Posterior vena cava (tissue), 2 donors: ENCODE results near the gene TCF21. TPM values are rescaled to one million over a fixed set of nuclear protein-coding genes. Genes with fewer than 3 reads are reported as not detected.
A peak's percentile ranks its signal among the peaks of the same experiment; 100 is the strongest.

Source experiments
- DNase-seq: peaks from one replicate; pipeline ENCODE4 v3.0.0-alpha.2; 2020; ENCODE audit warnings: low spot score
- intact Hi-C, 2 donors: fragments of 100-400 bp; cut with DNase I; formaldehyde crosslinking; loops; one replicate each; pipeline versions ENCODE4 v1.14.1 to v1.14.2; 2022 to 2023
- total RNA-seq, 2 donors: library from RNA; stranded (reverse); fragmentation: NEBNext Ultra II Directional; extraction: Animal tissue kit (Norgen Biotek cat#: 25700); gene quantifications; one replicate each; pipeline ENCODE4 v1.2.1, GENCODE V29; 2021
- donor health status: DM: yes; HTN: yes; CAD: no.
- donor health status: DM: yes; HTN: yes; CAD: no.

TCF21 gene
- total RNA-seq, 2 donors from 2014 or later: 1.9 to 4.5 TPM

DNA sequence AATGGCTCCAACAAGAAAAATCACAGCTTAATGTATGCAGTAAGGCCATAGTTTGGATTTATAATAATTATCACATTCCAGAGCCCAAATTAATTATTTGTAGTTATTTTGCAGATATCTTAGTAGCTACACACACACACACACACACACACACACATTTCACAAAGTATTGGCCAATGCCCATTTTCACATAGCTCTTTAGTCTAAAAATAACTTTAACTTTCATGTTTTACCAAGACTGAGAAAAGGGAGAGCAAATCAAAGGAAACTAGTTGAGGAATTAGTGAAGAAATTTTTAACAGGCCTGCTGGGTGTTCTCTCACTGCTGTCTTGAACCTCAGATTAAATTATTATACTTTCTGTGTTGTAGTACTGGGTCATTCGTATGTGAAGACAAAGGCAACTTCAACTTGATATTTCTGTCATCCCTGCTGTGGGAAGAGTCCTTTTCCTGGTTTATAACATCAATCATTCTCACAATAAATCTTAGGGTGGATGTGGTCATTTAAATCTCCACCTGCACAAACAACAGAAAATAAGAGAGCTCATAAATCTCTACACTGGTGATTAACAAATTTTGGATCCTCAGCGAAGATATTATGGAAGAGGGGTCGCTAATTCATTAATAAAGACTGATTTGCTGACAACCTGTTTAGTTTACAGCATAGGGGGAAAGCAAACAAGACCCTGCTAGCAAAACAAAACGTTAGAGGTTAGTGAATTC is 1.6 kb upstream of the TCF21 start:
- no peak for DNase-seq
- intact Hi-C loops: no loop called here

DNA sequence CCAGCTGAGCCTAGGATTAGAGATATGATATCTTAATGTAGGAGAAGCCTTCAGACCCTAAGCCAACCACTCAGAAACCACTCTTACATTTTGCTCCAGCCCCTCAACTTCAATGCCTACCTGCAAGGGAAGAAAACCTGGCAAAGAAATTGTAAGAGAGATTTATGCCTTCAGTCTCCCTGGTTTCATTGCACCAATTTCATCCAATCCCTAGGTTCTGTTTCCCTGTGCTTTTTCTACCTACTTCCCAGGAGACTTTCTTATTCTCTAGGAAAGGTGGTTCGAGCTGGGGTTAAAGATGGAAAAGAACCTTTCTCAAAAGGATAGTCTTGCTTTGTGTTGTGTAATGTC is 1.1 kb upstream of the TCF21 start:
- intact Hi-C loops: no loop called here
- no peak for DNase-seq

DNA sequence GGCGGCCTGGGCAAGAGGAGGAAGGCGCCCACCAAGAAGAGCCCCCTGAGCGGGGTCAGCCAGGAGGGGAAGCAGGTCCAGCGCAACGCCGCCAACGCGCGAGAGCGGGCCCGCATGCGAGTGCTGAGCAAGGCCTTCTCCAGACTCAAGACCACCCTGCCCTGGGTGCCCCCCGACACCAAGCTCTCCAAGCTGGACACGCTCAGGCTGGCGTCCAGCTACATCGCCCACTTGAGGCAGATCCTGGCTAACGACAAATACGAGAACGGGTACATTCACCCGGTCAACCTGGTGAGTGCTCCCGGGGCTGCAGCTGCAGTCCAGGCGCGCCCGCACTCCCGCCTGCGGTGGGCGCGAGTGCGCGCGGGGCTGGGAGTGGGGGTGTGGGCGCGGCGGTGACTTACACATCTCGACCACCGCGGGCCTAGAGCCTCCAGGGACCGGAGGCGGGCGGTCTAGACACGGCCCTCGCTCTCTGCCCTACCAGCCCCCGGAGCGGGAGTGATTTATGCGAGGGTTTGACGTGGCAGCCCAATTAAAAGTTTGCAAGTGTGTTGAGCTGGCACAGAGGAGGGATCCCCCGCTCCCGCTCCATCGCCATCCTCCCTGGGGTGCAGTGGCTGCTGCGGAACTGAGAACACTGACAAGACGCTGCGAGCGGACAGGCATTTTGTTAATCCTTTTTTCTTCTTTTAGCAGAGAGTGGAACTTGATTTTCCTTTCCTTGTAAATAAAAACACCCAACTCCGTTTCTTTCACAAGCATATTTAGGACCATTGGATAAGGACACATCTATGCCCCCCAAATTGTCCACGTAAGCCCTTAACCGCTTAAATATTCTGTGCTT is 867 bp downstream of the TCF21 start:
- DNase-seq: peak; percentile 81
- intact Hi-C loops: loop anchor here in 1 of 2 donors (10.0 kb wide), 1 partner anchor 45 kb away; no protein-coding TSS in a partner anchor

DNA sequence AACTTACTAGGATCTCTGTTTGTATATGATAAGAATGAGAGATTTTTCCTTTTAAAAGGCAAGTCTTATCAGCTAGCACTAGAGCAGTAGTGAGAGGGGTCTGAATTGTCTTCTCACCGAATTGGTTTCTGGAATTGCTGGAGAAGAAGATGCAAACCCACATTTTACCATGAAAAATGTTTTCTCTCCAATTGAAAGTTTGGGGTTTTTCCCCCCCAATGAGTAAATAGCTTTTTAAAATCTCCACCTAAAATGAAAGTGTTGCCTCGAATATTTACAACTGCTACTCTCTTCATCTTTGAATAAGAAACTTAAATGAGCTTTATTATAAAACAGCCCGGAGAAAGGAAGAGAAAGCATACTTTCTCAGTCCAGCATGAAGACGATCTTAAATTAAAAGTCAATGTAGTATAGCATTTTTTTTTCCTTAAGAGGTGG is 1.8 kb downstream of the TCF21 start:
- intact Hi-C loops: loop anchor here in 1 of 2 donors (10.0 kb wide), 1 partner anchor 46 kb away; no protein-coding TSS in a partner anchor
- DNase-seq: no peak

DNA sequence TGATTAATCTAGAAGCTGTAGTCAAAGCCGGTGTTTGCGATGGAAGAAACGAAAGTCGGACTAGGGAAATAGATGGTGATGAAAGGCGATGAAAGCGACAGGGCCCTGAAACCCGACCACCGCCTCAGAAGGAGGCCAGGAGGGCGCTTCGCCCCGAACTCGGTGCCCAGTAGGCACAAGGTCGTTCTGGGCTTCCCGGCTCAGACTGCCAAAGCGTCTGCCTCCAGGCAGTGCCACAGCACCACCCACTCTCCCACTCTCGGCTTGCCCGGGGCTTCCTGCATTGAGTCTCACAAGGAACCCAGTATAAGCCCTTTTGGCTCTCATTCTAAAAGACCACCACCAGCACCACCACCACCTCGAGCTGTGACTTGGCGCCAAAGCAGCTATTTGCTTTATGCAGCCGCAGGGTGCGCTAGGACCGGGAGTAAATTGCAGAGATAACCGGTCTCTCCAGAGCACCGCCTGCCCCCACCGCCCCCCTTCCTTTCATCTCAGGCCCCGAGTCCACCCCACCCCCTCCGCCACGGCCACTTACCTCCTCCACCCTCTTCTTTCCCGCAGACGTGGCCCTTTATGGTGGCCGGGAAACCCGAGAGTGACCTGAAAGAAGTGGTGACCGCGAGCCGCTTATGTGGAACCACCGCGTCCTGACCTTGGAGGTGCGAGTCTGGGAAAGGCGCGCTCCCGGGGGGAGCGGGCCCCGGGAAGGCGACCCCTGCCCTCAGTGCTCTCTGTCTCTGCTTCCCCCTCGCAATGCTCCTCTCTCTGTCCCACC is 2.4 kb downstream of the TCF21 start:
- DNase-seq: peak; percentile 79
- intact Hi-C loops: loop anchor here in 1 of 2 donors (10.0 kb wide), 1 partner anchor 47 kb away; no protein-coding TSS in a partner anchor

DNA sequence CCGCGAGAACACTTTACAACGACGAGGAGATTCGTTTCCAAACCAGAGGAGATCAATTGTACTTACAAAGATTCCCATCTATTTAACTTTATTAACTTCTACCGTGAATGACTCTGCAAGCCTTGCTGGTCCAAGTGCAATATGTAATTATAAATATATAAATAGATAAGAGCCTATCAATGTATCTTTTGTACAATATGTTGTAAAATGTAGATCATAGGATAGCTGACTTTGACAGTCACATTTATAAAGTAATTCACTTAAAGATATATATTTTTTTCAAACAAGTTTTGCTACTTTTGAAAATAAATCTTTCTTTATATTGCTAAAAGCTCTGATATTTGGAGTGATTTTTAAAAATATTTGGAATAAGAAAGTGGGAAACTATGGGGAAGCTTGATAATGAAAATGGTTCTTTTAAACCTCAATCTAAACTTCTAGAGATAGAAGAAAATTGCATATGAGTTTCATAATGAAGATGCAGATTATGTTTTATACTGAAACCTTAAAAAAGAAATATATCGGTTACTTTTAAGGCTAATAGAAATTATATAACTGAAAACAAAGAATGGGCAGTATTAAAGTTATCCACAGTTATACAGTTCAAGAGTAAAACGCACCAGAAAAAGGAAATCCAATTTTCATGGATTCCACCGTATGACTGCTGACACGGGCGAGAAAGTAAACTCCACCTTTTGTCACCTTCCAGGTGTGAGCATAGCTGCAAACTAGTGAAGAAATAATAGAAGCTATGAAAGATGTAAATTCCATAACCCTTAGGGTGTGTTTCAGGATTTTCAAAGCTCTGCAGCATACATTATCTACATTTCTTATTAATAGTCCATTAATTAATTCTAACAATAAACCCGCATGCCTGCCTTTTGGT is 3.3 kb downstream of the TCF21 start:
- intact Hi-C loops: loop anchor here in 1 of 2 donors (10.0 kb wide), 1 partner anchor 47 kb away; no protein-coding TSS in a partner anchor
- no peak for DNase-seq

DNA sequence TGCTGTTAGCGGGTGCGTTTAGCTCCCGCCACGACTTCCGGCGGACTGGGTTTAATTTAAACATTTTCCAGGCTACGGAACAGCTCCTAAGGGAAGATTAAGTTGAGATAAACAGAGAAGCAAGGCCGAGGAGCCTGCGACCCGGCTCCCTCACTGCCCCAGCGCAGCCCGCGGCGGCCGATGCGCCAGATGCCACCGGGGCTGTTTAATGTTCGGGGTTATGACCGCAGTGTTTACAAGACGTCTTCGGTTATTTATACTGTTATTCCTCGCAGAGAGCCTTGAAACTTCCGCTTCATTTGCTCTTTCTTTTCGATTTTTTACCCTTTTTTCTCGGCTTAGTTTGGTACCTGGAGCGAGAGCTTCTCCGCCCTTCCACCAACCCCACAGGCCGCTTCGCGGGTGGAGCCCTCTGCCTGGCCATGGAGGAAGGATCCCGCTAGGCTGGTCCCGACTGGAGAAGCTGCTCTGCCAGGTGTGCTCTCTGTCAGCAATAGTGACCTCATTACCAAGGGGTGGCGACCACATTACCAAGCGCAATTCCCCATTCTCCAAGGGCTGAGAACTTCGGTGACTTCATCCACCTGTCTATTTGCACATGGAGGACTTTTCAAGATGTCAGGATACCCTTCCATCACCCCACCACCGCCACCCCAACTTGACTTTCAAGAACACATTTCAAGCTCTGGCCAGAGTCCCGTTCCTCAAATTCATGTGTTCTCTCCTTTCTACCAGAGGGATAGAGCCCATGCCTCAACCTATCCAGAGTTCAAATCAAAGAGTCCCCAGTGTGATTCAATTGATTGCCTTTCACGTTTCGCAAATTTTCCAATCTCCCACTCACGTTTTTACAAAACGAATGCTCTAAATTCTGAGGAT is 4.1 kb downstream of the TCF21 start:
- DNase-seq: peak; percentile 71
- intact Hi-C loops: loop anchor here in 1 of 2 donors (10.0 kb wide), 1 partner anchor 48 kb away; no protein-coding TSS in a partner anchor

DNA sequence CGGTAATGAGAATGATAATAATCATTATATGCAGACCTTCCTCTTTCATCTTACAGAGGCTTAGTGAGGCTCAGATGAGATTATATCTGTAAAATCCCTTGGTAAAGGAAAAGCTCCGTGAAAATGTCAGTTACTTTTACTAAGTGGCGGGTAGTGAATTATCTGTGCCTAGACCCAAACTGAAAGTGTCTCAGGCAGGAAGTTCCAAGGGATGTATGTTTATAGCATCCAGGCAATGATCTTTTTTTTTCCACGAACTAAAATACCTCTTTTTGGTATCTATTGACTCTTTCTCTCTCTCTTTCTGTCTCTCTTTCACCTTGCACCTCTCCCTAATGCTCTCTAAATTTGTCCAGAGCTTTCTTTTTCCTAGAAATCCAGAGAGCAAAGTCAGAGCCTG is 5.0 kb downstream of the TCF21 start:
- intact Hi-C loops: loop anchor here in 1 of 2 donors (10.0 kb wide), 1 partner anchor 49 kb away; no protein-coding TSS in a partner anchor
- DNase-seq: no peak

DNA sequence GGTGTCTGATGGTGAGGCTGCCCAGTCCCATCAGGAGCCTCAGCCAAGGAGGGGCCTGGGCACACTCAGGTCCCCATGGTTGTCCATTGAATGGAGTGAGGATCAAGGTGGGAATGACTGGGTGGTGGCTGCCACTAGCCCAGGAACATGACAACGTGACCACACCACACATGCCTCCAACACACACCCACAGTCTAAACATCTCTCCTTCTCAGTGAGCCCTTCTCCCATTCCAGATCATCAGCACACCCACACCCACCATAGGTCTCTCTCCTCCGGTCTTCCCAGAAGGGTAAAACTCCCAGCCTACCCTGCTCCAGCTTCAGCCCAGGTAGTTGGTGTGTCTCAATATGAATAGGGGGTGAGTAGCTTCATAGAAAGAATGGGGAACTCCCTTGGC is 5.5 kb downstream of the TCF21 start:
- no peak for DNase-seq
- intact Hi-C loops: loop anchor here in 1 of 2 donors (10.0 kb wide), 1 partner anchor 50 kb away; no protein-coding TSS in a partner anchor

DNA sequence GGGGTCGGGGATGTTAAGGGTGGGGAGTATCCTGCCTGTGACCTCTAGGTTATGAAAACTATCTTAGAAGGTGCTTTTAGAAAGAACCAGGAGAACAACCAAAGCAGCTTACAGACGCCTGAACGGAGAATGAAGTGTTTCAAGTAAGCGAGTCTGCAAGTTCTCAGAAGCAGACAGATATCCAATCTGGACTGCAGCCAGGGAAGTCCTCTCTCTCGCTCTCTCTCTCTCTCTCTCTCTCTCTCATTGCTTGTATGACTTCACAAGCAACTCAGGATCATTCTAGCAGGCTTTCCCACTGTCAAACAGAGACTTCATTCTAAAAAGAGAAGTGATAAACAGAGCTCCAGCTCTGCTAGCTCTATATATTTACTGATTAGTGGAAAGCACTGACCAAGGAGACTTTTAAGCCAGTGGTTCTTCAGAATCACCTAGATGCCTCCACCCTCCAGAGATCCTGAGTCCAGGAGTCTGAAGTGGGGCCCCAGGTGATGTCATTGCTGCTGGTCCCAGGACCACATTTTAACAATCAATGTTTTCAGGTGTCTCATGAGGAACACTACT is 6.0 kb downstream of the TCF21 start:
- DNase-seq: no peak
- intact Hi-C loops: loop anchor here in 1 of 2 donors (10.0 kb wide), 1 partner anchor 50 kb away; no protein-coding TSS in a partner anchor

DNA sequence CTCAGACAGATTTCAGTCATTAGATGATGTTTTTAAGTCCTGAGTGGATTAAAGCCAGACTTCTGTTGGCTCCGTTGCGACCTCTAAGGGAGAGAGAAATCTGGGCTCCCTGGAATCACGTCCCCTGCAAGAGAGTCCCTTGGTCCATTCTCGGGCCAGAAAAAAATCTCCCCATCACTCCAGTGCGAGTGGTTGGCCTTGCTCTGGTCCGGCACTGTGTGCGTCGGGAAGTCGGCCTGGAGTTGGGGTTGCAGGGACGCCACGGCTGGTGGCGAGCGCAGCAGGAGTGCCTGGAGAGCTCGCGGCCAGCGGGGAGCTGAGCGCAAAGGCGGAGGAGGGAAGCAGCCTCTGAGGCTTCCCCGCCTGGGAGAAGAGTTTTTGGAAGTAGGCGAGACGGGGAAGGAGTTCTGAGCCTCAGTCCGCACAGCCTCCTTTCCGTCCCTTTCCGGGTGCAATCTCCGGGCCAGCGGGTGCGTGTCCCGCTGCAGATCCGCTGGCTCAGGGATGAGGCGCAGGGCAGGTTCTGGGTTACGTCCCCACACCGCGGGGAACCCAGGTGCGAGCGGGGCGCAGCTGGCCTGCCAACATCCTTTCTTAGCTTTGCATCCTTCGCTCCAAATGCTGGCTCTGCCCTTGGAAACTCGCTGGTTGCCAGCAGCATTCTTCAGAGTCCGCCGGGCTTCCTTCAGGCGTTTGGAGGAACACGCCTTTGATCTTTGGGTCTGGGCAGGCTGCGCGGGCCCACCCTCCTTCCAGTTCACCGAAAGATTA is 6.8 kb downstream of the TCF21 start:
- intact Hi-C loops: loop anchor here in 1 of 2 donors (10.0 kb wide), 1 partner anchor 51 kb away; no protein-coding TSS in a partner anchor
- DNase-seq: no peak

DNA sequence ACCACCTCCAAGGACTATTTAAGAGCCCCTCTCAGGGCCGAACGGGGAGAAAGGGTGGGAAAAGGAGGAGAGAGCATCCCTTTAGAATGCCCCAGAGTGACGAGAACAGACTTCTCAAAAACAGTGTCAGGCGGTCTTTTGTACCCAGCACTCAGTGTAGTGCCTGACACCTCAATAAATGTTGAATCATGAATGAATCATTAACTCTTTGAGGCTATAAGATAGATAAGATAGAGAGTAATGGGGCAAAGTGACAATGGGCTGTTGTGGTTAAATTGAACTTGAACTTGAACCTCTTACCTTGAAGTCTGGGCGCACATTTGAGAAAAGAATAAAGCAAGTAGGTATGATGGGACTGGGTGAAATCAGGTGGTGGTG is 7.4 kb downstream of the TCF21 start:
- DNase-seq: no peak
- intact Hi-C loops: loop anchor here in 1 of 2 donors (10.0 kb wide), 1 partner anchor 52 kb away; no protein-coding TSS in a partner anchor

DNA sequence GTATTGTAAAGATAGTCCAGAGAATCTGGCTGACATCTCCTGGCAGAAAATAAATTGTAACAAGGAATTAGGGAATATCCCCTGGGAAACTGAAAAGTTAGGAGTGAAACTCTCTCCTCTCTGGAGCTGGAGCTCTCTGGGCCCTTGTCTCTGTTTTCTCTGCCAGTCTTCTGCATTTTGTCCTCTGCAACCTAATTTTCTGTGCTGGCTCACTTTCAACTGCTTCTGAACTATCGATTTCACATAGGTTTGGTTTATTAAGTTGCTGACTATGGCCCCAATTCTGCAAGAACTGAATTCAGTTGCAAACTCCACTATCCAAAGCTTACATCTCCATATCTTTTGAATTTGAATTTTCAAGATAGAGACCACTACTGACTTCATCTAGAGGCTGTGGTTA is 9.3 kb downstream of the TCF21 start:
- intact Hi-C loops: loop anchor here in 1 of 2 donors (10.0 kb wide), 1 partner anchor 53 kb away; no protein-coding TSS in a partner anchor
- DNase-seq: no peak

DNA sequence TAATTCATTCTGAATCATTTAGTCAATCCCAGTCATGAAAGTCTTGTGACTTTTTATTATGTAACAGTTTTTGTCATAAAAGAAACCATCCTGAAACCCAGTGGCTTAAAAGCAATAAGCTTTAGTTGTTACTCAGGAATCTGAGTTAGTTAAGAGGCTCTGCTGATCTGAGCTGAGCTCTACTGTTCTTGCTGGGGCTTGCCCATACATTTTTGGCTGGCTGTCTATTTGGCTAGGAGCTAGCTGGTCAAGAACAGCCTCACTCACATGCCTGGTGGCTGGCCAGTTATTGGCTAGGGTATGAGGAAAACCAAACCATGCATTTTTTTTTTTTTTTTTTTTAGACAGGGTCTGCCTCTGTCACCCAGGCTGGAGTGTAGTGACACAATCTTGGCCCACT is 10.6 kb downstream of the TCF21 start:
- DNase-seq: no peak
- intact Hi-C loops: loop anchor here in 1 of 2 donors (10.0 kb wide), 1 partner anchor 55 kb away; no protein-coding TSS in a partner anchor

DNA sequence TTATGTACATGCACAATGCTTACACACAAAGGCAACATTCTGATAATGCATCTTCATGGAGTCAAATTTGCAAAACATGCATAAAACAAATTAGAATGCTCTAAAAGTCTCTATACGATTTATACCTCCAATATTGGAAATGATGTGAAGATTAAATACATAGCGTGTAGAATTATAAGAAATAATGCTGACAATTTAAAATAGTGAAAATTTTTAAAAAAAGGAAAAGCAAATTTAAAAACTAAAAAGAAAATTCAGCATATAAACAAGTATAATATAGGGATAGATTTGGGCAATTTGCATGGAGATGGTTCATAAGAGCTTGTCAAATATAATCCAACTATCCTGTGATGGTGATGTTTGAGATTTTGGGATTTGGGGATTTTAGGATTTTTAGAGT is 14.9 kb downstream of the TCF21 start:
- DNase-seq: no peak
- intact Hi-C loops: no loop called here

DNA sequence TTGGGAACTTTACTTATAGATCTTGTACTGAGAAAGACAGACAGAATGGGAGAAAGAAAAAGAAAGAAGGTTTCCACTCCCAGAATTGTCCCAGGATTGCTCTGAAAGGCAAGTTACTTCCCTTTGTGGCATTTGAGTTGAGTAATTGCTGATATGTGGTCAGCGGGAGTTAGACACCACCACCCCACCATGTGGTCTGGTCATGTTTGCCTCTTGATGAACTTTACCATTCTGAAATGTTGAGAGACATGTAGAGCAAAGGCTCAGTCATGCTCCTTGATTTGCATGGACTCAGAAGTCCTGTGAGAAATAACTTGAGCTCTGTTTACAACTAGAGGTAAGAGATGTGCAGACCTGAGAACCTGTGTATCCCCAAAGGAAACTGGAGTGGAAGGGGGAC is 17.1 kb downstream of the TCF21 start:
- intact Hi-C loops: no loop called here
- no peak for DNase-seq
